HG02885 (cell line): ENCODE measurements around the gene PSORS1C2.

Experiments
- ATAC-seq: cut with Tn5 transposase; IDR thresholded peaks from one replicate; pipeline ENCODE4 v1.9.1; 2021; ENCODE audit warnings: mild to moderate bottlenecking; ENCODE audit not compliant: unreplicated experiment, poor library complexity

The PSORS1C2 gene

DNA sequence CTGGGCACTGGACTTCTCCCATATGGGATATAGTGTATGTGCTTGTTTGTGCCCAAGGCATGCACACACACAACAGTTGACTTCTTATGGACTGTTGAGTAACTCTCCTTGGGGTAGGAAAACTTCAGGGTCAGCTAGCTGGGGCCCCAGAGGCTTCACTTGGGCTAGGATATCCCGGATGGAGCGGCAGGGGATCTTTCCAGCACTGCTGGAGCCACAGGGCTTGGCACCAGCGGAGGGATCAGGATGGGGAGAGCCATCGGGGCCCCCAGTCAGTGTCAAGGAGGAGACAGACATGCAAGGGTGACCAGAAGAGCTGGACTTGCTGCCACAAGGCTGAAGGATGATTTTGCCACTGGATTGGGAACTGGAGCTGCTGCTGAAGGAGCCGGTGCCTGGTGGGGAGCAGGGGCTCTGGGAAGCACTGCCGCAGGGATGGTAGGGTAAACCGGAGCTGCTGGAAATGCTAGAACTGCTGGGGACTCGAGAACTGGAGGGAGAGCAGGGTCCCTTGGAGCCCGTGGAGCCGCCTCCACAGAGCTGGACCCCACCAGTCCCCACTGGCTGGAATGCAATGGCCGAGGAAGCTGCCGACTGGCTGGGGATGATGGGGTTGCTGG lies 22.8 kb downstream of the PSORS1C2 start:
- ATAC-seq, result no peak

GRCh38 chr6:31114970-31115849 lies 23.7 kb downstream of the PSORS1C2 start:
- no peak for ATAC-seq

DNA sequence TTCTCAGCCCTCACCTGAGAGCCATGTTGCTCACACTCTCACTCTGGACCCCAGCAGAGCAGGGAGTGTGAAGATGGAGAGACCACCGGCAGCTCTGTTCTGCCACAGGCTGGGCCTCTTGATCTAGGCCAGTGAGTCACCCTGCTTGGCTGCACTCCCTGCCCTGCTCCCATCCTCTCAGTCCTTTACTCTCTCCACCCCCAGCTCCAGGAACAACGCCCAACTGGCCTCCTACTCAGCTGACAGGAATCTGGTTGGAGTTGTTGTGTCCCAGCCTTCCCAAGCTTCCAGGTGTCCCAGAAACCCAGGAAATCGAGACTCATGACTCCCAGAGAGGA lies 24.4 kb downstream of the PSORS1C2 start, which contains the start of gene PSORS1C1:
TSS of gene PSORS1C1 (plus strand) at position 260 of the 338 bp plus-strand sequence. CDS start 14,833 bp downstream, outside the sequence.
- ATAC-seq, result no peak

DNA sequence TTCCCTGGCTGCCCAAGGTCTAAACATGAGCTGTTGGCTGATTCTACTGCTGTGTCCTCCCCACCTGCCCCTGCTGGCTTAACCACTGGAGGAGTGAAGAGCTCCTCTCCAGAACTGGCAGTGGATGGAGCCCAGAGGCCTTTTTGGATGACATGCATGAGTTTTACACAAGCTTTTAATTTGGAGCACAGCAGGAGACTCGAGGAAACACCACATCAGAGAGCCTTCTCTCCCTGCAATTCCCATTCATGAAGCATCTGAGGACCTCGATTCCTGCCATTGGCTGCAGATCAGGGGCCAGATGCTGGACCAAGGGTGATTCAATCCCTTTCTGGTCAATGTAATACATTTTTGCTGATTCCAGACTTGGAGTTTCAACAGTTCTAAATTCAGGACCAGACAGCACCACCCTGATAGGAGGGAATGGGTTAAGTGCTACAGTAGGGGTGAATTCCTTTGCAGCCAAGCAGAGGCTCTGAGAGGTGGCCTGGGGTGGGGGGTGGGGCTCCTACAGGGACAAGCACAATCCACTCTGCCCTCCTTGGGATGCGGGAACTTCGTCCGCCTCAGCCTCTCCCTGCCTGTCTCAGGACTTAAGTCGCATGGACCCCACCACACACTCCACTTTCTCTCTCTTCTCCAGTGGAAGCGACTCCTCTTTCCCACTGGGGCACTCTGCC lies 24.9 kb downstream of the PSORS1C2 start:
- no peak for ATAC-seq

GRCh38 chr6:31112478-31112877 lies 26.4 kb downstream of the PSORS1C2 start, which contains the start of gene C6orf15:
Gene C6orf15 (minus strand): TSS chr6:31112575. CDS start chr6:31112555, 20 bp downstream.
- no peak for ATAC-seq

- no peak for ATAC-seq
Observed at GRCh38 chr6:31111712-31112111, 27.2 kb downstream of the PSORS1C2 start.

DNA sequence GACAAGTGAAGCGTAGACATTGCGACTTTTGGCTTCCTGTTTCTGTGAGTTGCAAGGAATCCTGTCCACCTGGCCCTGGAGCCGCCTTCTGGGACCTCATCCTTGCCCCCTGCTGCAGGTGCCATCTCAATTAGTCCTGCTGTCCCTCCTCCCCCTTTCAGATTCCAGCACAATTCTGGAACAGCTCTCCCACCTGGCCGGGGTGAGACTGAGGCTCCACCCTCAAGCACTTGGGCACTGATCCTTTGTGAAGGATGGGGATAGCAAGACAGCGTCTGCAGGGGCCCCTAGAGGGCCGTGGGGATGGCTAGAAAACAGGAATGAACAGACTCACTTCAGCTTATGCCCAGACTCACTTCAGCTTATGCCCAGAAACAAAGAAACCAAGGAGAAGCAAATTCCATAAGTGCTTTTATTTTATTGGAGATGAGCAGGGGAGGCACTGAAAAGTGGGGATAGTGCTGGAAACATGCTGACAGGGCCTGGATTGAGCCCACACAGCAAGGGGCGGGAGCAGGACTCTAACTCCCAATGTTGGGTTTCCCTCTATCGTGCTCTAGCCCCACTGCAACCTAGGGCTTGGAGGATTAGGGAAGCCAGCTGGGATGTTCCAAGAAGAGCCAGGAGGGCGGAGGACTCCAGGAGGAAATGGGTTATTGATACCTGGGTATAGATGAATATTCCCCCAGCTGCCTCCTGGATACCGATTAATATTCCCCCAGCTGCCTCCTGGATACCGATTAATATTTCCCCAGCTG lies 27.9 kb downstream of the PSORS1C2 start:
- no peak for ATAC-seq

- no peak for ATAC-seq
Observed at GRCh38 chr6:31107052-31107451, 31.8 kb downstream of the PSORS1C2 start.

DNA sequence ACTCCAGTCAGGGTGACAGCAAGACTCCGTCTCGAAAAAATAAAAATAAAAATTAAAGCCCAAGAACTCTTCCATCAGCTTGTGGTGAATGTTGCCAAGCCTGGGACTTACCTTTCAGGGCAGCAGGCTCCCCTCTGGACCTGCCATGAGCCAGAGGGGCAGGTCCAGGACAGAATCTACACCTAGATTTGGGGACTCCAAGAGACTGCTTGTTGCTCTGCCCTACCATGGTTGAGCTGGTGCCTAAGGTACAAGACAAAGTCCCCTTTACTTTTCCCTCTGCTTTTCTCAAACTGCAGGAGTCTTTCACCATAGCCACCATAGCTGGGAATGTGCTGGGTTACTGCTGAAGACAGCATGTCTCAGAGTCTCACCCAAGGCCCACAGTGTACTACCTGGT lies 35.7 kb downstream of the PSORS1C2 start:
- ATAC-seq, result no peak

DNA sequence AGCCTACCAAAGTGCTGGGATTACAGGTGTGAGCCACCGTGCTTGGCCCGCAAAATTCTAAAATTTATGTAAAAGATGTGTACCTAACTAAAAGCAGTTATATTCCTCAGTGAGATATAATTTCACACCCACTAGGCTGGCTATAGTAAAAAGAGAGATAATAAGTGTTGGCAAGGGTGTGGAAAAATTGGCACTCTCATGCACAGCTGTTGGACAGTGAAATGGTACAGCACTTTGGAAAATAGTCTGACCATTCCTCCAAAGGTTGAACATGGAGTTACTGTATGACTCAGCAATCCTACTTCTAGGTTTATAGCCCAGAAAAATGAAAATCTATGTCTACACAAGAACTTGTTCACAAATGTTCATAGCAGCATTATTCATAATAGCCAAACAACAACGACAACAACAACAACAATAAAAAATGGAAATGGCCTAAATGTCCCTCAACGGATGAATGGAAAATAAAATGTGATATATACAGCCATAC lies 40.4 kb downstream of the PSORS1C2 start:
- ATAC-seq, result no peak

DNA sequence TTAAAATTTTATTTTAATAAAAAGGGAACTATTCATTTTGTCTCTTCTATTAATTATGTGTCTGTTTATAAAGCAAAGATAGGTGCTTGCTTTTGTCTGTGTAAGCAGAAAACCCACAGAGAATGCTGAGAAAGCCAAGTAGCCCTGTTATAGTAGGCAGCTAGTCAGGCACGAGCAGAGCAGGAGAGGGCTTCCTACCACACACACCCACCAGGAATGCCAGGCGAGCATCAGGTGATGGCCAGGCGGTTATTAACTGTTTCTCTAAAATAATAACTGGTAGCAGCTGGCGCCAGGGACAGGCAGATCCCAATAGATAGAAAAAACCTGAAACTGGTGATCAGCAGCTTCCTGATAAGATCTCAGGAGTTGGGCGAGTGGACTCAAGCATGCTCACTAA lies 42.2 kb downstream of the PSORS1C2 start:
- no peak for ATAC-seq

GRCh38 chr6:31096215-31096614 lies 42.7 kb downstream of the PSORS1C2 start:
- ATAC-seq, result no peak

GRCh38 chr6:31094389-31094881 lies 44.4 kb downstream of the PSORS1C2 start:
- ATAC-seq, result no peak

GRCh38 chr6:31092769-31093505 lies 45.9 kb downstream of the PSORS1C2 start:
- ATAC-seq, result no peak

DNA sequence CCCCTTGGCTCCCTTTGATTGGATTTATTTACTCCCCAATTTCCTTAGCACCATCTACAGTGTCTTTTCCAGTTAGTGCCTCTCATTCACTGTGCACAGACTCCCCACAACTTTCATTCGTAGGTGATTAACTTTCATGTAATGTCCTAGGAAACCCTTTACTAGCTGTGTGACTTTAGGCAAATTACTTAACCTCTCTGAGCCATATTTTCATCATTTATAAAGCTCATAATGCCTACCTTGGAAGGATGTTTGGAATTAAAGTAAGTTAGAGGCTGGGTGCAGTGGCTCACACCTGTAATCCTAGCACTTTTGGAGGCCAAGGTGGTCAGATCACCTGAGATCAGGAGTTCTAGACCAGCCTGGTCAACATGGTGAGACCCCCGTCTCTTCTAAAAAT lies 46.6 kb downstream of the PSORS1C2 start:
- ATAC-seq, result no peak

- ATAC-seq, result no peak
Observed at GRCh38 chr6:31091680-31092079, 47.2 kb downstream of the PSORS1C2 start.

DNA sequence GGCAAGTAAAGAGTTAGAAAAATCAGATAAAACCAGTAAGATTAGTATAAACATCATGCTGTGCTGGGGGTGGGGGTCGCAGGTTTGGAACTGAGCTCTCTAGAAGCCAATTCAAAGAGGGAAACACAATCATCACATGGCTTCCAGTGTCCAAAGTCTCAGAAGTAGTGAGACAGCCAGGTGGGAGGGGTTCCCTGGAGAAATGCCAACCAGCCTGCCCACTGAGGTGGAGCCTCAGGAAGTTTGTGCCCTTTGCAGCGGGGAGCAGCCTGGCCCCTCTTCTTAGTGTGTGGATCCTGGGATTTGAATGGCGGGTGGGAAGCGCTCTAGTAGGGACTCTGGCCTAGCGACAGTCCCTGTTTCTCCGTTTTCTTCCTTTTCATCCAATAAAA lies 47.9 kb downstream of the PSORS1C2 start:
- no peak for ATAC-seq

- no peak for ATAC-seq
Observed at GRCh38 chr6:31090275-31090972, 48.4 kb downstream of the PSORS1C2 start.
